GM19351 (cell line): ENCODE data around the gene CERT1.
A peak's percentile ranks its signal among the peaks of the same experiment; 100 is the strongest.
"Not testable (repeated sequence)": the region's sequence is repeated elsewhere in the genome, so short reads cannot be mapped to it uniquely, and the experiment has no call there.

ENCODE experiments used
- ATAC-seq: cut with Tn5 transposase; IDR thresholded peaks from one replicate; pipeline ENCODE4 v1.9.1; 2021; ENCODE audit warnings: mild to moderate bottlenecking, moderate library complexity; ENCODE audit not compliant: unreplicated experiment

The CERT1 gene

GRCh38 chr5:75524071-75524470 is 12.6 kb upstream of the CERT1 start:
- peak; percentile 92 for ATAC-seq

- ATAC-seq, result no peak
Observed at GRCh38 chr5:75523275-75523674, 11.8 kb upstream of the CERT1 start.

- no peak for ATAC-seq
Observed at GRCh38 chr5:75522542-75522941, 11.1 kb upstream of the CERT1 start.

- no peak for ATAC-seq
Observed at GRCh38 chr5:75522025-75522424, 10.6 kb upstream of the CERT1 start.

GRCh38 chr5:75521195-75521594 is 9.8 kb upstream of the CERT1 start:
- no peak for ATAC-seq

GRCh38 chr5:75519761-75520160 is 8.3 kb upstream of the CERT1 start:
- ATAC-seq, result no peak

- ATAC-seq, result no peak
Observed at GRCh38 chr5:75514323-75514722, 2.9 kb upstream of the CERT1 start.

- ATAC-seq, result no peak
Observed at GRCh38 chr5:75513841-75514240, 2.4 kb upstream of the CERT1 start.

GRCh38 chr5:75512383-75513074 is 1.1 kb upstream of the CERT1 start:
- ATAC-seq, result no peak

GRCh38 chr5:75510836-75511434 is 494 bp downstream of the CERT1 start:
- ATAC-seq, result peak; percentile 30

GRCh38 chr5:75510417-75510835 is 1.0 kb downstream of the CERT1 start:
- peak; percentile 8 for ATAC-seq

GRCh38 chr5:75509956-75510355 is 1.5 kb downstream of the CERT1 start:
- ATAC-seq, result no peak

- ATAC-seq, result no peak
Observed at GRCh38 chr5:75509546-75509945, 1.9 kb downstream of the CERT1 start.

GRCh38 chr5:75507841-75508240 is 3.6 kb downstream of the CERT1 start:
- no peak for ATAC-seq

GRCh38 chr5:75505112-75505511 is 6.3 kb downstream of the CERT1 start:
- not testable (repeated sequence) for ATAC-seq

GRCh38 chr5:75498875-75499274 is 12.6 kb downstream of the CERT1 start:
- not testable (repeated sequence) for ATAC-seq

- ATAC-seq, result no peak
Observed at GRCh38 chr5:75498208-75498777, 13.1 kb downstream of the CERT1 start.

GRCh38 chr5:75496026-75496425 is 15.4 kb downstream of the CERT1 start:
- ATAC-seq, result no peak

GRCh38 chr5:75491621-75492020 is 19.8 kb downstream of the CERT1 start:
- ATAC-seq, result no peak

- ATAC-seq, result not testable (repeated sequence)
Observed at GRCh38 chr5:75489847-75490246, 21.6 kb downstream of the CERT1 start.

GRCh38 chr5:75484605-75485004 is 26.8 kb downstream of the CERT1 start:
- ATAC-seq, result no peak

- ATAC-seq, result no peak
Observed at GRCh38 chr5:75482482-75482881, 28.9 kb downstream of the CERT1 start.
